Osteoblast (primary cell): ENCODE data around the gene IBA57. TPM values are rescaled to one million over a fixed set of nuclear protein-coding genes. Genes with fewer than 3 reads are reported as not detected.

Experiments used
- DNase-seq: peaks from one replicate; pipeline ENCODE4 v3.0.0; 2011; ENCODE audit warnings: low spot score, mixed read lengths; ENCODE audit not compliant: insufficient read length; ENCODE audit errors: missing footprints
- H2AFZ ChIP-seq: 2 replicates; pipeline ENCODE4 v1.6.0; 2011; ENCODE audit warnings: mild to moderate bottlenecking, low read length
- H3K27ac ChIP-seq: 2 replicates; pipeline ENCODE4 v1.5.1; 2011; ENCODE audit warnings: mild to moderate bottlenecking, low read depth, low read length, moderate library complexity
- H3K27me3 ChIP-seq: 2 replicates; pipeline ENCODE4 v1.6.0; 2012; ENCODE audit warnings: mild to moderate bottlenecking, control low read depth, inconsistent platforms, low read length, moderate library complexity; ENCODE audit not compliant: insufficient read depth
- H3K36me3 ChIP-seq: 2 replicates; pipeline ENCODE4 v1.5.1; 2011; ENCODE audit warnings: mild to moderate bottlenecking, low read length, control low read depth, moderate library complexity; ENCODE audit not compliant: insufficient read depth
- H3K4me1 ChIP-seq: 2 replicates; pipeline ENCODE4 v1.5.1; 2011; ENCODE audit warnings: mild to moderate bottlenecking, low read length, control low read depth, moderate library complexity; ENCODE audit not compliant: insufficient read depth
- H3K4me2 ChIP-seq: 2 replicates; pipeline ENCODE4 v1.6.0; 2011; ENCODE audit warnings: mild to moderate bottlenecking, low read length; ENCODE audit not compliant: insufficient read depth
- H3K4me3 ChIP-seq: fragments of 200-600 bp; sonication (generic); 3 replicates; pipeline ENCODE4 v1.5.1; 2012; ENCODE audit warnings: mild to moderate bottlenecking, low read length, inconsistent platforms; ENCODE audit not compliant: insufficient read depth
- H3K79me2 ChIP-seq: 2 replicates; pipeline ENCODE4 v1.6.0; 2012; ENCODE audit warnings: mild to moderate bottlenecking, low read length, control low read depth, inconsistent platforms; ENCODE audit not compliant: insufficient read depth
- H3K9me3 ChIP-seq: 2 replicates; pipeline ENCODE4 v1.5.1; 2011; ENCODE audit warnings: low read depth, low read length, control low read depth
- H4K20me1 ChIP-seq: 2 replicates; pipeline ENCODE4 v1.6.0; 2012; ENCODE audit warnings: mild to moderate bottlenecking, low read length, control low read depth; ENCODE audit not compliant: insufficient read depth
- CTCF ChIP-seq: IDR thresholded peaks from 2 replicates; pipeline ENCODE4 v1.5.1; 2011; ENCODE audit warnings: mild to moderate bottlenecking, low read depth, low read length, moderate library complexity; ENCODE audit errors: extremely low read depth
- total RNA-seq: library from RNA; depleted of rRNA; stranded (reverse); fragments of >200 nt; gene quantifications from 2 replicates; pipeline ENCODE4 v1.2.3, GENCODE V29; 2012

Gene IBA57
- total RNA-seq, 1 donor: 4.7 TPM

GRCh38 chr1:228159008-228159665 is 6.5 kb upstream of the IBA57 start:
- Histone ChIP-seq H4K20me1 (peaks cover 24% of the 10 kb centered on the region), H3K4me3 (no peak overlapping the region), H3K4me1 (peaks cover 11% of the 10 kb centered on the region), H3K4me2 (no peak overlapping the region), H3K36me3 (no peaks in the 10 kb centered on the region), H3K27ac (no peak overlapping the region), H3K27me3 (peaks cover 13% of the 10 kb centered on the region), H2AFZ (no peak overlapping the region), H3K9me3 (no peaks in the 10 kb centered on the region), H3K79me2 (no peaks in the 10 kb centered on the region)
- DNase-seq: peak; percentile 26
- TF ChIP-seq CTCF: no peak

- no peak for TF ChIP-seq CTCF
- Histone ChIP-seq H3K79me2 (no peaks in the 10 kb centered on the region), H2AFZ (no peak overlapping the region), H3K4me1 (peaks cover 15% of the 10 kb centered on the region), H3K4me3 (no peak overlapping the region), H3K9me3 (no peaks in the 10 kb centered on the region), H3K27me3 (peaks cover 13% of the 10 kb centered on the region), H3K4me2 (no peak overlapping the region), H3K27ac (no peak overlapping the region), H4K20me1 (peaks cover 15% of the 10 kb centered on the region), H3K36me3 (no peaks in the 10 kb centered on the region)
- no peak for DNase-seq
These were observed 5.3 kb upstream of the IBA57 start for GRCh38 chr1:228160201-228160761.

GRCh38 chr1:228161362-228161761 is 4.2 kb upstream of the IBA57 start:
- Histone ChIP-seq H3K27me3 (peaks cover 13% of the 10 kb centered on the region), H3K36me3 (no peaks in the 10 kb centered on the region), H3K9me3 (no peaks in the 10 kb centered on the region), H4K20me1 (peaks cover 4% of the 10 kb centered on the region), H3K79me2 (peaks cover 2% of the 10 kb centered on the region), H3K4me1 (peaks cover 17% of the 10 kb centered on the region), H3K4me2 (no peak overlapping the region), H2AFZ (no peak overlapping the region), H3K4me3 (no peak overlapping the region), H3K27ac (no peak overlapping the region)
- no peak for DNase-seq
- TF ChIP-seq CTCF: no peak

- peaks cover 13% of the 10 kb centered on the region for H3K27me3 ChIP-seq
- no peak for TF ChIP-seq CTCF
- H2AFZ ChIP-seq: no peak overlapping the region
- no peaks in the 10 kb centered on the region for H3K9me3 ChIP-seq
- H3K27ac ChIP-seq: no peak overlapping the region
- DNase-seq: no peak
- H3K79me2 ChIP-seq: peaks cover 7% of the 10 kb centered on the region
- no peaks in the 10 kb centered on the region for H3K36me3 ChIP-seq
- H3K4me2 ChIP-seq: no peak overlapping the region
- H4K20me1 ChIP-seq: no peaks in the 10 kb centered on the region
- peaks cover 22% of the 10 kb centered on the region for H3K4me1 ChIP-seq
- H3K4me3 ChIP-seq: no peak overlapping the region
These were observed 3.7 kb upstream of the IBA57 start for GRCh38 chr1:228161866-228162265.
